ENCODE data around the gene MPP1.
"Not testable (repeated sequence)": the region's sequence is repeated elsewhere in the genome, so short reads cannot be mapped to it uniquely, and the experiment has no call there.

The MPP1 gene

GRCh38 chrX:154818916-154819770 lies 13.9 kb upstream of the MPP1 start:
- Histone ChIP-seq H3K79me1 (ENCODE audit: low read length) (no peaks in the 10 kb centered on the region), H3K4me3 (ENCODE audit: low read length) (no peak overlapping the region), H3K27ac (ENCODE audit: low read depth, low read length) (no peak overlapping the region)

GRCh38 chrX:154817048-154817618 lies 11.8 kb upstream of the MPP1 start:
- H2BK120ac ChIP-seq (ENCODE audit: low read depth, low read length); H3K4ac ChIP-seq (ENCODE audit: low read depth, low read length); H3K23ac ChIP-seq (ENCODE audit: low read length); H3K27me3 ChIP-seq (ENCODE audit: insufficient read depth, low read length, poor library complexity); H4K8ac ChIP-seq (ENCODE audit: low read depth, low read length); H3K79me2 ChIP-seq (ENCODE audit: control insufficient read depth, insufficient read depth, low read length); H2BK5ac ChIP-seq (ENCODE audit: low read length); H3K4me2 ChIP-seq (ENCODE audit: low read length); H3K4me1 ChIP-seq (ENCODE audit: control insufficient read depth, low read depth, low read length); H3K36me3 ChIP-seq (ENCODE audit: control insufficient read depth, insufficient read depth, low read length); H3K9ac ChIP-seq (ENCODE audit: low read length); H3K56ac ChIP-seq (ENCODE audit: low read length); DNase-seq; H2BK15ac ChIP-seq (replicated peaks; ENCODE audit: low read depth); H3K79me1 ChIP-seq (ENCODE audit: low read length); H4K5ac ChIP-seq (ENCODE audit: low read length); H3K18ac ChIP-seq (ENCODE audit: low read length); H3K27ac ChIP-seq (ENCODE audit: low read depth, low read length); H3K4me3 ChIP-seq (ENCODE audit: low read length); H2AK5ac ChIP-seq (ENCODE audit: low read length): not testable (repeated sequence)
- WGBS (ENCODE audit: extremely low coverage, insufficient coverage, low lambda C conversion rate), result no CpG with 5 or more reads among the region's 19 CpGs

More at GRCh38 chrX:154818916-154819770, 13.9 kb upstream of the MPP1 start:
- Histone ChIP-seq H2AK5ac (ENCODE audit: low read length) (no peak overlapping the region), H3K27me3 (ENCODE audit: insufficient read depth, low read length, poor library complexity) (no peaks in the 10 kb centered on the region), H3K4me1 (ENCODE audit: control insufficient read depth, low read depth, low read length) (no peaks in the 10 kb centered on the region), H2BK120ac (ENCODE audit: low read depth, low read length) (no peak overlapping the region), H4K5ac (ENCODE audit: low read length) (no peak overlapping the region), H3K56ac (ENCODE audit: low read length) (no peak overlapping the region), H4K8ac (ENCODE audit: low read depth, low read length) (no peak overlapping the region), H3K4ac (ENCODE audit: low read depth, low read length) (no peak overlapping the region), H2BK15ac (replicated peaks; ENCODE audit: low read depth) (no peak overlapping the region), H2BK5ac (ENCODE audit: low read length) (no peak overlapping the region), H3K4me2 (ENCODE audit: low read length) (no peak overlapping the region), H3K36me3 (ENCODE audit: control insufficient read depth, insufficient read depth, low read length) (no peaks in the 10 kb centered on the region), H3K23ac (ENCODE audit: low read length) (no peak overlapping the region), H3K9ac (ENCODE audit: low read length) (no peak overlapping the region), H3K18ac (ENCODE audit: low read length) (no peak overlapping the region), H3K79me2 (ENCODE audit: control insufficient read depth, insufficient read depth, low read length) (no peaks in the 10 kb centered on the region)
- no peak for DNase-seq
- no CpG with 5 or more reads among the region's 11 CpGs for WGBS (ENCODE audit: extremely low coverage, insufficient coverage, low lambda C conversion rate)

- not testable (repeated sequence) for H3K27me3 ChIP-seq (ENCODE audit: insufficient read depth, low read length, poor library complexity); H3K9ac ChIP-seq (ENCODE audit: low read length); H3K27ac ChIP-seq (ENCODE audit: low read depth, low read length); H2BK15ac ChIP-seq (replicated peaks; ENCODE audit: low read depth); DNase-seq; H3K79me1 ChIP-seq (ENCODE audit: low read length); H4K8ac ChIP-seq (ENCODE audit: low read depth, low read length); H3K36me3 ChIP-seq (ENCODE audit: control insufficient read depth, insufficient read depth, low read length); H3K4ac ChIP-seq (ENCODE audit: low read depth, low read length); H3K18ac ChIP-seq (ENCODE audit: low read length); H3K4me3 ChIP-seq (ENCODE audit: low read length); H3K4me1 ChIP-seq (ENCODE audit: control insufficient read depth, low read depth, low read length); H3K23ac ChIP-seq (ENCODE audit: low read length); H3K4me2 ChIP-seq (ENCODE audit: low read length); H3K79me2 ChIP-seq (ENCODE audit: control insufficient read depth, insufficient read depth, low read length); H4K5ac ChIP-seq (ENCODE audit: low read length); H2AK5ac ChIP-seq (ENCODE audit: low read length); H2BK120ac ChIP-seq (ENCODE audit: low read depth, low read length); H3K56ac ChIP-seq (ENCODE audit: low read length); H2BK5ac ChIP-seq (ENCODE audit: low read length)
- no CpG with 5 or more reads among the region's 4 CpGs for WGBS (ENCODE audit: extremely low coverage, insufficient coverage, low lambda C conversion rate)
These were observed 11.1 kb upstream of the MPP1 start for GRCh38 chrX:154816326-154816898.

GRCh38 chrX:154815274-154815818 lies 10.1 kb upstream of the MPP1 start:
- Histone ChIP-seq H3K56ac (ENCODE audit: low read length) (no peak overlapping the region), H3K27ac (ENCODE audit: low read depth, low read length) (no peak overlapping the region), H3K79me1 (ENCODE audit: low read length) (no peaks in the 10 kb centered on the region), H3K4me2 (ENCODE audit: low read length) (no peak overlapping the region), H3K23ac (ENCODE audit: low read length) (no peak overlapping the region), H3K4me3 (ENCODE audit: low read length) (no peak overlapping the region), H3K27me3 (ENCODE audit: insufficient read depth, low read length, poor library complexity) (no peaks in the 10 kb centered on the region), H3K9ac (ENCODE audit: low read length) (no peak overlapping the region), H2BK15ac (replicated peaks; ENCODE audit: low read depth) (no peak overlapping the region), H3K18ac (ENCODE audit: low read length) (no peak overlapping the region), H3K36me3 (ENCODE audit: control insufficient read depth, insufficient read depth, low read length) (no peaks in the 10 kb centered on the region), H3K79me2 (ENCODE audit: control insufficient read depth, insufficient read depth, low read length) (no peaks in the 10 kb centered on the region), H2BK5ac (ENCODE audit: low read length) (no peak overlapping the region), H2BK120ac (ENCODE audit: low read depth, low read length) (no peak overlapping the region), H4K5ac (ENCODE audit: low read length) (no peak overlapping the region), H2AK5ac (ENCODE audit: low read length) (no peak overlapping the region), H3K4me1 (ENCODE audit: control insufficient read depth, low read depth, low read length) (no peaks in the 10 kb centered on the region), H3K4ac (ENCODE audit: low read depth, low read length) (no peak overlapping the region), H4K8ac (ENCODE audit: low read depth, low read length) (no peak overlapping the region)
- no peak for DNase-seq
- WGBS (ENCODE audit: extremely low coverage, insufficient coverage, low lambda C conversion rate), result no CpG with 5 or more reads among the region's 5 CpGs

GRCh38 chrX:154813801-154814200 lies 8.5 kb upstream of the MPP1 start:
- no peaks in the 10 kb centered on the region for H3K79me1 ChIP-seq (ENCODE audit: low read length)
- no peak overlapping the region for H3K18ac ChIP-seq (ENCODE audit: low read length)
- no peak overlapping the region for H3K9ac ChIP-seq (ENCODE audit: low read length)
- WGBS (ENCODE audit: extremely low coverage, insufficient coverage, low lambda C conversion rate), result no CpG with 5 or more reads among the region's 1 CpG
- H2BK120ac ChIP-seq (ENCODE audit: low read depth, low read length), result no peak overlapping the region
- no peak overlapping the region for H3K56ac ChIP-seq (ENCODE audit: low read length)
- no peak overlapping the region for H2BK5ac ChIP-seq (ENCODE audit: low read length)
- H3K4me2 ChIP-seq (ENCODE audit: low read length), result no peak overlapping the region
- H3K4ac ChIP-seq (ENCODE audit: low read depth, low read length), result no peak overlapping the region
- H3K79me2 ChIP-seq (ENCODE audit: control insufficient read depth, insufficient read depth, low read length), result no peaks in the 10 kb centered on the region
- H3K4me3 ChIP-seq (ENCODE audit: low read length), result no peak overlapping the region
- no peak overlapping the region for H2BK15ac ChIP-seq (replicated peaks; ENCODE audit: low read depth)
- DNase-seq, result peak; percentile 45
- no peak overlapping the region for H2AK5ac ChIP-seq (ENCODE audit: low read length)
- H4K8ac ChIP-seq (ENCODE audit: low read depth, low read length), result no peak overlapping the region
- H3K23ac ChIP-seq (ENCODE audit: low read length), result no peak overlapping the region
- no peaks in the 10 kb centered on the region for H3K4me1 ChIP-seq (ENCODE audit: control insufficient read depth, low read depth, low read length)
- no peaks in the 10 kb centered on the region for H3K27me3 ChIP-seq (ENCODE audit: insufficient read depth, low read length, poor library complexity)
- H3K36me3 ChIP-seq (ENCODE audit: control insufficient read depth, insufficient read depth, low read length), result no peaks in the 10 kb centered on the region
- H4K5ac ChIP-seq (ENCODE audit: low read length), result no peak overlapping the region
- H3K27ac ChIP-seq (ENCODE audit: low read depth, low read length), result no peak overlapping the region

Data from mesendoderm (in vitro differentiated cells).